ENCODE data around the gene CCL1. TPM values are rescaled to one million over a fixed set of nuclear protein-coding genes. Genes with fewer than 3 reads are reported as not detected.

The CCL1 gene
- total and polyA plus RNA-seq, 9 of the 15 experiments (the other 6 are each of a cell fraction or from before 2014, with no cell fraction given): 0.45 TPM; not detected in 8

GRCh38 chr17:34379868-34380267 is 16.8 kb upstream of the CCL1 start:
- no TSS peak for BruUV-seq (replicated peaks)
- no peaks in the 10 kb centered on the region for H4K20me1 ChIP-seq (replicated peaks; ENCODE audit: control insufficient read depth, insufficient read depth, low read length)
- H3K36me3 ChIP-seq (ENCODE audit: control insufficient read depth, insufficient read depth, low read length): no peaks in the 10 kb centered on the region
- no peak overlapping the region for H3K27ac ChIP-seq (ENCODE audit: extremely low read depth, low read depth, low read length)
- CTCF ChIA-PET (ENCODE audit: low intra/inter-chr PET ratio): no interaction called here
- no peak overlapping the region for H3K4me2 ChIP-seq (ENCODE audit: insufficient read depth, low read length)
- no peak for ATAC-seq
- in situ Hi-C loops (cut with MboI): no loop called here
- 55% methylated on average over 5 of the region's 5 CpGs for WGBS (ENCODE audit: insufficient coverage, low coverage, missing lambda C conversion rate)
- no peak overlapping the region for H3K4me3 ChIP-seq
- no peaks in the 10 kb centered on the region for H3K9me1 ChIP-seq (ENCODE audit: control insufficient read depth, insufficient read depth, low read length)
- intact Hi-C loops (cut with micrococcal nuclease): no loop called here
- no peak overlapping the region for H3K9ac ChIP-seq (ENCODE audit: insufficient read depth in 1 of 2, low read depth in 2 of 2, low read length in 2 of 2)
- H3K27me3 ChIP-seq (ENCODE audit: control insufficient read depth in 2 of 2, insufficient read depth in 2 of 2, low read length in 2 of 2): no peaks in the 10 kb centered on the region
- POLR2A ChIA-PET: interaction anchor here (0.6 kb wide), 1 partner anchor 302 kb away, joined by 3 read pairs; no protein-coding TSS in a partner anchor
- H2AFZ ChIP-seq (ENCODE audit: low read depth, low read length): no peak overlapping the region
- FAIRE-seq: no peak
- no peak for DNase-seq (ENCODE audit: extremely low read depth in 1 of 4, low spot score in 3 of 4)
- H3K9me3 ChIP-seq (replicated peaks; ENCODE audit: control insufficient read depth, insufficient read depth, low read depth, low read length): no peaks in the 10 kb centered on the region
- no peaks in the 10 kb centered on the region for H3K79me2 ChIP-seq (ENCODE audit: control insufficient read depth, insufficient read depth, low read length)
- peaks cover 0 to 28% of the 10 kb centered on the region in 2 experiments; a peak in 3 of 5 replicates for H3K4me1 ChIP-seq (replicated peaks in 1 of 2; ENCODE audit: control insufficient read depth in 2 of 2, insufficient read depth in 2 of 2, low read length in 2 of 2)
- TF ChIP-seq ZNF655 (CRISPR knock-in tag; IDR thresholded peaks at IDR 0.05): no peak
- TF ChIP-seq YY1 (IDR thresholded peaks at IDR 0.05; ENCODE audit: borderline replicate concordance in 1 of 3, control insufficient read depth in 1 of 3, extremely low read depth in 1 of 3, insufficient read depth in 3 of 3, insufficient read length in 1 of 3, insufficient replicate concordance in 2 of 3, low read depth in 1 of 3, low read length in 2 of 3): no peak
- no peak for TF ChIP-seq CBFA2T3 (IDR thresholded peaks at IDR 0.05)
- no peak for TF ChIP-seq E2F3 (CRISPR knock-in tag; IDR thresholded peaks at IDR 0.05)
- TF ChIP-seq PBX2 (CRISPR knock-in tag; IDR thresholded peaks at IDR 0.05; ENCODE audit: low read depth): no peak
- TF ChIP-seq PBX2 (tag; conservative IDR thresholded peaks at IDR 0.05; ENCODE audit: low read depth): no peak
- no peak for TF ChIP-seq E2F4 (CRISPR knock-in tag; IDR thresholded peaks at IDR 0.05; ENCODE audit: low read depth)
- no peak for TF ChIP-seq KLF10 (CRISPR knock-in tag; IDR thresholded peaks at IDR 0.05)
- TF ChIP-seq ZNF324 (CRISPR knock-in tag; IDR thresholded peaks at IDR 0.05): no peak
- no peak for TF ChIP-seq ZEB2 (IDR thresholded peaks at IDR 0.05)
- no peak for TF ChIP-seq DEAF1 (CRISPR knock-in tag; IDR thresholded peaks at IDR 0.05)
- TF ChIP-seq ZNF431 (CRISPR knock-in tag; IDR thresholded peaks at IDR 0.05): no peak
- TF ChIP-seq FOXO4 (CRISPR knock-in tag; IDR thresholded peaks at IDR 0.05): no peak
- TF ChIP-seq ASH1L (IDR thresholded peaks at IDR 0.05; ENCODE audit: borderline replicate concordance, low read depth, partially characterized antibody): no peak

Measured in K562 (cell line).